ENCODE results near the gene SCAPER.
A peak's percentile ranks its signal among the peaks of the same experiment; 100 is the strongest.

Gene SCAPER

GRCh38 chr15:76905013-76905839 lies at the start of gene SCAPER:
Gene SCAPER (minus strand): TSS chr15:76905340. CDS start chr15:76883817, 21,523 bp downstream.
- peak; percentile 83 to 85 for DNase-seq (ENCODE audit: low read depth in 2 of 2)

GRCh38 chr15:76954744-76955143 lies 49.6 kb upstream of the SCAPER start:
- DNase-seq (ENCODE audit: low read depth in 2 of 2) = no peak

GRCh38 chr15:76953913-76954312 lies 48.8 kb upstream of the SCAPER start:
- no peak for DNase-seq (ENCODE audit: low read depth in 2 of 2)

- DNase-seq (ENCODE audit: low read depth in 2 of 2) = no peak
These were observed 46.1 kb upstream of the SCAPER start for GRCh38 chr15:76951220-76951619.

GRCh38 chr15:76947454-76947853 lies 42.3 kb upstream of the SCAPER start:
- no peak for DNase-seq (ENCODE audit: low read depth in 2 of 2)

- DNase-seq (ENCODE audit: low read depth in 2 of 2) = no peak
These were observed 40.5 kb upstream of the SCAPER start for GRCh38 chr15:76945494-76946093.

- no peak for DNase-seq (ENCODE audit: low read depth in 2 of 2)
These were observed 37.2 kb upstream of the SCAPER start for GRCh38 chr15:76942331-76942730.

- DNase-seq (ENCODE audit: low read depth in 2 of 2) = no peak
These were observed 36.5 kb upstream of the SCAPER start for GRCh38 chr15:76941636-76942035.

- DNase-seq (ENCODE audit: low read depth in 2 of 2) = no peak
These were observed 34.6 kb upstream of the SCAPER start for GRCh38 chr15:76939715-76940114.

GRCh38 chr15:76938752-76939151 lies 33.6 kb upstream of the SCAPER start:
- no peak for DNase-seq (ENCODE audit: low read depth in 2 of 2)

- no peak for DNase-seq (ENCODE audit: low read depth in 2 of 2)
These were observed 31.5 kb upstream of the SCAPER start for GRCh38 chr15:76936671-76937070.

- no peak for DNase-seq (ENCODE audit: low read depth in 2 of 2)
These were observed 30.5 kb upstream of the SCAPER start for GRCh38 chr15:76935620-76936019.

- DNase-seq (ENCODE audit: low read depth in 2 of 2) = no peak
These were observed 27.2 kb upstream of the SCAPER start for GRCh38 chr15:76932135-76932966.

GRCh38 chr15:76931397-76932134 lies 26.4 kb upstream of the SCAPER start, which contains the start of gene RCN2:
Gene RCN2 (plus strand): TSS chr15:76931749. CDS start chr15:76931842, 93 bp downstream.
- DNase-seq (ENCODE audit: low read depth in 2 of 2) = peak; percentile 79 to 87

- DNase-seq (ENCODE audit: low read depth in 2 of 2) = no peak
These were observed 25.8 kb upstream of the SCAPER start for GRCh38 chr15:76930831-76931396.

GRCh38 chr15:76929011-76929760 lies 24.0 kb upstream of the SCAPER start:
- no peak for DNase-seq (ENCODE audit: low read depth in 2 of 2)

GRCh38 chr15:76928201-76928600 lies 23.1 kb upstream of the SCAPER start:
- no peak for DNase-seq (ENCODE audit: low read depth in 2 of 2)

GRCh38 chr15:76916369-76916768 lies 11.2 kb upstream of the SCAPER start:
- DNase-seq (ENCODE audit: low read depth in 2 of 2) = no peak

GRCh38 chr15:76913737-76914136 lies 8.6 kb upstream of the SCAPER start:
- no peak for DNase-seq (ENCODE audit: low read depth in 2 of 2)

GRCh38 chr15:76912430-76912829 lies 7.3 kb upstream of the SCAPER start:
- DNase-seq (ENCODE audit: low read depth in 2 of 2) = no peak

- DNase-seq (ENCODE audit: low read depth in 2 of 2) = no peak
These were observed 715 bp upstream of the SCAPER start for GRCh38 chr15:76905855-76906254.

Data from stimulated activated CD8-positive, alpha-beta memory T cell treated with anti-CD3 and anti-CD28 coated beads, Interleukin-15, amount 100 ng/mL, for 4 hours (primary cell).